Endothelial cell of umbilical vein (primary cell): ENCODE results near the gene GRM6. TPM values are rescaled to one million over a fixed set of nuclear protein-coding genes. Genes with fewer than 3 reads are reported as not detected.

Source experiments
- BruUV-seq: library from RNA; stranded (reverse); fragments of 400-500 nt; replicated peaks from 2 replicates; lab custom pipeline; 2021; lab: Mats Ljungman, UMichigan
- CTCF ChIA-PET: fragments of 300-600, 350-600 bp; sonication (Branson Sonifier 250); formaldehyde crosslinking; loops from one replicate; lab custom pipeline; 2021; ENCODE audit warnings: antibody characterized with exemption, inconsistent platforms; lab: Charles Lee
- POLR2A ChIA-PET: fragments of 300-600, 350-600 bp; sonication (Branson Sonifier 250); formaldehyde crosslinking; loops from one replicate; lab custom pipeline; 2021; ENCODE audit warnings: antibody characterized with exemption, inconsistent platforms; lab: Charles Lee
- DNase-seq: peaks from one replicate; pipeline ENCODE4 v3.0.0-alpha.2; 2011; ENCODE audit warnings: low read depth, low spot score
- FAIRE-seq: peaks from 2 replicates; lab custom pipeline; 2011; peaks lifted over from hg19 to GRCh38; lab: Jason Lieb, UNC
- H2AFZ ChIP-seq: 2 replicates; pipeline ENCODE4 v1.6.0; 2012; ENCODE audit warnings: low read depth, low read length, control low read depth, inconsistent platforms
- H3K27ac ChIP-seq: 2 replicates; pipeline ENCODE4 v1.5.1; 2011; ENCODE audit warnings: low read depth, mild to moderate bottlenecking, control low read depth, low read length, moderate library complexity; ENCODE audit not compliant: insufficient read depth
- H3K27me3 ChIP-seq, 2 experiments: 2 replicates each; pipeline versions ENCODE4 v1.6.0 to v1.6.1; 2011; ENCODE audit warnings: low read length in 2 of 2, mixed read lengths in 1 of 2; ENCODE audit not compliant: control insufficient read depth in 2 of 2, insufficient read depth in 2 of 2
- H3K36me3 ChIP-seq, 2 experiments: 2 replicates in 1 of 2; 3 replicates in 1 of 2; pipeline ENCODE4 v1.5.1; 2011; ENCODE audit warnings: low read length in 2 of 2, mild to moderate bottlenecking in 1 of 2, moderate library complexity in 1 of 2; ENCODE audit not compliant: control insufficient read depth in 2 of 2, insufficient read depth in 2 of 2; ENCODE audit errors: extremely low read depth in 1 of 2
- H3K4me1 ChIP-seq: 3 replicates; pipeline ENCODE4 v1.5.1; 2011; ENCODE audit warnings: mild to moderate bottlenecking, low read length; ENCODE audit not compliant: control insufficient read depth, insufficient read depth; ENCODE audit errors: extremely low read depth
- H3K4me2 ChIP-seq: 2 replicates; pipeline ENCODE4 v1.6.1; 2011; ENCODE audit warnings: low read length, control low read depth, mixed read lengths; ENCODE audit not compliant: insufficient read depth
- H3K4me3 ChIP-seq, 3 experiments: fragments of 200-600 bp in 1 of 3; sonication (generic), shearing (Covaris generic) in 1 of 3; replicated peaks in 1 of 3; 2 replicates each; pipeline ENCODE4 v1.5.1; 2011 to 2016; ENCODE audit warnings: control low read depth in 3 of 3, low read length in 3 of 3, mild to moderate bottlenecking in 2 of 3, inconsistent platforms in 1 of 3, low read depth in 1 of 3, moderate library complexity in 1 of 3; ENCODE audit not compliant: insufficient read depth in 1 of 3
- H3K79me2 ChIP-seq: 2 replicates; pipeline ENCODE4 v1.6.0; 2012; ENCODE audit warnings: low read length, inconsistent platforms; ENCODE audit not compliant: control insufficient read depth, insufficient read depth
- H3K9ac ChIP-seq: replicated peaks from 2 replicates; pipeline ENCODE3; 2011; ENCODE audit warnings: low read length, control low read depth; ENCODE audit not compliant: insufficient read depth; ENCODE audit errors: extremely low read depth
- H3K9me1 ChIP-seq: replicated peaks from 3 replicates; pipeline ENCODE4 v1.6.0; 2011; ENCODE audit warnings: mild to moderate bottlenecking, low read length; ENCODE audit not compliant: control insufficient read depth, insufficient read depth; ENCODE audit errors: extremely low read depth
- H3K9me3 ChIP-seq: replicated peaks from 2 replicates; pipeline ENCODE4 v1.5.1; 2012; ENCODE audit warnings: low read length, inconsistent platforms; ENCODE audit not compliant: control insufficient read depth, insufficient read depth
- H4K20me1 ChIP-seq: replicated peaks from 2 replicates; pipeline ENCODE3; 2011; ENCODE audit warnings: mild to moderate bottlenecking, low read length; ENCODE audit not compliant: control insufficient read depth, insufficient read depth; ENCODE audit errors: extremely low read depth
- FOS ChIP-seq: IDR thresholded peaks from 2 replicates; pipeline ENCODE4 v1.6.1; 2011; ENCODE audit warnings: mild to moderate bottlenecking, low read length, moderate library complexity, borderline replicate concordance; ENCODE audit not compliant: insufficient read depth
- GATA2 ChIP-seq: IDR thresholded peaks from 2 replicates; pipeline ENCODE4 v1.7.0; 2011; ENCODE audit warnings: low read depth, mild to moderate bottlenecking, moderate library complexity, mixed read lengths, low read length; ENCODE audit not compliant: insufficient read length, insufficient read depth
- JUN ChIP-seq: IDR thresholded peaks from 2 replicates; pipeline ENCODE4 v1.6.1; 2011; ENCODE audit warnings: borderline replicate concordance, low read depth; ENCODE audit not compliant: insufficient read length, insufficient read depth
- MYC ChIP-seq: IDR thresholded peaks from one replicate; pipeline ENCODE4 v1.6.1; 2011; ENCODE audit warnings: mild to moderate bottlenecking, low read depth, low read length
- POLR2AphosphoS5 ChIP-seq: IDR thresholded peaks from 2 replicates; pipeline ENCODE4 v1.6.1; 2012; ENCODE audit warnings: low read depth, mild to moderate bottlenecking, control low read depth, low read length, moderate library complexity; ENCODE audit not compliant: insufficient read depth
- dilution Hi-C: fragments of 300-500 bp; cut with MboI; formaldehyde crosslinking; loops from one replicate; pipeline ENCODE4 v1.15.0; 2019; ENCODE audit warnings: low sequenced_read_pairs; ENCODE audit not compliant: extremely low pct_ligation_motif_present
- intact Hi-C: fragments of 100-400 bp; cut with micrococcal nuclease; formaldehyde crosslinking; loops from one replicate; pipeline ENCODE4 v1.10.0; 2022
- polyA plus RNA-seq, 4 experiments: library from polyadenylated mRNA; depleted of rRNA in 3 of 4; stranded (reverse) in 3 of 4; unstranded in 1 of 4; fragments of >200 nt; gene quantifications; 2 replicates each; pipeline versions ENCODE4 v1.2.1 to v1.2.3, GENCODE V29; 2011 to 2012; ENCODE audit warnings: missing spikeins in 1 of 4
- total RNA-seq: library from RNA; stranded (reverse); gene quantifications from 2 replicates; pipeline ENCODE4 v1.2.3, GENCODE V29; 2021
- TF ChIP-seq, protein P1 (sequence below): IDR thresholded peaks from 2 replicates; pipeline ENCODE4 v1.6.1; 2011; ENCODE audit not compliant: insufficient read depth, insufficient read length

GRM6 gene
- total and polyA plus RNA-seq, 2 donors (not counting 3 experiments of a cell fraction or from before 2014, with no cell fraction given), result not detected

DNA sequence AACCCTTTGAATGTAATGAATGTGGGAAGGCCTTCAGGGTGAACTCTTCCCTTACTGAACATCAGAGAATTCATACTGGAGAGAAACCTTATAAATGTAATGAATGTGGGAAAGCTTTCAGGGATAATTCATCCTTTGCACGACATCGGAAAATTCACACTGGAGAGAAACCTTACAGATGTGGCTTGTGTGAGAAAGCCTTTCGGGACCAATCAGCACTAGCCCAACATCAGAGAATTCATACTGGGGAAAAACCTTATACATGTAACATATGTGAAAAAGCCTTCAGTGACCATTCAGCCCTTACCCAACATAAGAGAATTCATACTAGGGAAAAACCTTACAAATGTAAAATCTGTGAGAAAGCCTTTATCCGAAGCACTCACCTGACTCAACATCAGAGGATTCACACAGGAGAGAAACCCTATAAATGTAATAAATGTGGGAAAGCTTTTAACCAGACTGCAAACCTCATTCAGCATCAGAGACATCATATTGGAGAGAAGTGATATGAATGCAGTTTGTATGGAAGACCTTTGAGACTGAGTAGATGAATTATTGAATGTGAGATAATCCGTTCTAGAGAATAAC is 29.6 kb downstream of the GRM6 start:
- Histone ChIP-seq H3K36me3 (no peaks in the 10 kb centered on the region), H3K27ac (no peak overlapping the region), H3K27me3 (no peaks in the 10 kb centered on the region), H2AFZ (no peak overlapping the region), H3K4me2 (no peak overlapping the region), H3K9me1 (no peaks in the 10 kb centered on the region), H4K20me1 (no peaks in the 10 kb centered on the region), H3K79me2 (no peaks in the 10 kb centered on the region), H3K9ac (no peak overlapping the region), H3K4me3 (no peak overlapping the region), H3K9me3 (peaks cover 2% of the 10 kb centered on the region), H3K4me1 (no peaks in the 10 kb centered on the region)
- no peak for FAIRE-seq
- BruUV-seq, result no TSS peak
- CTCF ChIA-PET, result no interaction called here
- dilution Hi-C loops, result no loop called here
- intact Hi-C loops, result no loop called here
- TF ChIP-seq MYC, result no peak
- TF ChIP-seq, protein P1, sequence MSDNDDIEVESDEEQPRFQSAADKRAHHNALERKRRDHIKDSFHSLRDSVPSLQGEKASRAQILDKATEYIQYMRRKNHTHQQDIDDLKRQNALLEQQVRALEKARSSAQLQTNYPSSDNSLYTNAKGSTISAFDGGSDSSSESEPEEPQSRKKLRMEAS, result no peak
- no peak for TF ChIP-seq POLR2AphosphoS5
- TF ChIP-seq GATA2, result no peak
- DNase-seq, result no peak
- POLR2A ChIA-PET, result interaction anchor here (0.7 kb wide), 1 partner anchor 348 kb away, joined by 10 read pairs; no protein-coding TSS in a partner anchor

GRCh38 chr5:178941361-178941760 is 53.8 kb downstream of the GRM6 start:
- TF ChIP-seq JUN (no peak), MYC (no peak), GATA2 (no peak), FOS (no peak), POLR2AphosphoS5 (no peak)
- TF ChIP-seq, protein P1, result no peak
- CTCF ChIA-PET, result no interaction called here
- dilution Hi-C loops, result no loop called here
- Histone ChIP-seq H3K4me2 (no peak overlapping the region), H3K9me1 (no peaks in the 10 kb centered on the region), H3K9me3 (peaks cover 3% of the 10 kb centered on the region), H3K4me3 (no peak overlapping the region), H3K9ac (no peak overlapping the region), H4K20me1 (no peaks in the 10 kb centered on the region), H3K4me1 (no peaks in the 10 kb centered on the region), H3K27me3 (no peaks in the 10 kb centered on the region), H3K27ac (no peak overlapping the region), H3K36me3 (no peaks in the 10 kb centered on the region), H2AFZ (no peak overlapping the region), H3K79me2 (no peaks in the 10 kb centered on the region)
- POLR2A ChIA-PET, result no interaction called here
- BruUV-seq, result no TSS peak
- FAIRE-seq (no peak), DNase-seq (no peak)
- intact Hi-C loops, result no loop called here
